Daoy (cell line): Measurements from ENCODE around the gene CLIP1. TPM values are rescaled to one million over a fixed set of nuclear protein-coding genes. Genes with fewer than 3 reads are reported as not detected.
A peak's percentile ranks its signal among the peaks of the same experiment; 100 is the strongest.
"Not testable (repeated sequence)": the region's sequence is repeated elsewhere in the genome, so short reads cannot be mapped to it uniquely, and the experiment has no call there.

ENCODE experiments used
- DNase-seq: peaks from one replicate; pipeline ENCODE4 v3.0.0-alpha.2; 2015; ENCODE audit warnings: low read depth
- total RNA-seq: library from RNA; depleted of rRNA; stranded (reverse); fragments of >200 nt; shearing (Covaris generic); gene quantifications from 2 replicates; pipeline ENCODE4 v1.2.3, GENCODE V29; 2014

Gene CLIP1
- total RNA-seq, 1 experiment from 2014 or later: 41.7 TPM

DNA sequence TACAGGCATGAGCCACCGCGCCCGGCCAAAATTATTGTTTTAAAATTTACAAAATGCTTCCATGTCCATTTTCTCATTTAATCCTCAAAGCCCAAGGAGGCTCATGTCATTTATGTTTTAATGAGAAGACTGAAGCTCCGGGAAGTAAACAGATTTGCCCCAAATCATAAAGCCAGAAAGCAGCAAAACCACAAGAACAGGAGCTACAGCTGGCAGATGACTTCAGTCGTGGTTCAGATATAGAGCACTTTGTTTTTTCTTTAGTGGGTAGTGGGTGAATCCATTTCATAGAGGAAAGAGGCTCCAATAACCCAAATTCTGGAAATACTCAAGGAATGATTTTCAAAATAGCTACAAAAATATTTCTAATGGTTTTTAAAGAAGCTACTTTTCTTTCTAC, 110.8 kb downstream of the CLIP1 start:
- DNase-seq: no peak

DNA sequence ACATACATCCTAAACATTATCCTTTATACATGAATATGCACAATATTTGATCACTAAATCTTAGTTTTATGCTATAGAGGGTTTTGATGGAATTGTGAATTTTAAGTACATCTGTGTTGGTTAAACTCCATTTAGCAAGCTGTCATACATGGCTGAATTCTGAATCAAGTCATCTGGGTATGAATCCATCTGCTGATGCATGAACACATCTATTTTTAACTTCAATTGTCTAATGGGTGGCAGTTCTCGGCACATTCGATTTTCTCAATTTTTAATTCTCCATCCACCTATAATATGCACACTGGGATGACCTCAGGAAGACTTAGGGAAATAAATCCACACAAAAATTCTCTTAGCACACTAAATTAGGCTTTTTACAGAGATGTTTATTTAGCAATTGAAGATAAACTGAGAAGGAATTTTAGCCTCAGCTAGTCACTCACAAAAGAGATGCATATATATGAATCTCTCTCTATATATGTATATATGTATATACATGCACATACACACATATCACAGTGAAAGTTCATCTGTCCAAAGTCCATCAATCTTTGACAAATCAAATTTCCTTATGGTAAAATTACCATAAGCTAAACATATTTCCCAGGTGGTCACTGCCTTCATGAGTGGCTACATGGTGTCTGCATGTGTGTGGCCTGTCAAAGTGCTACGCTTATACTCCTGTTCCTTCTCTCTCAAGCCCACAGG, 111.7 kb downstream of the CLIP1 start:
- DNase-seq: no peak

DNA sequence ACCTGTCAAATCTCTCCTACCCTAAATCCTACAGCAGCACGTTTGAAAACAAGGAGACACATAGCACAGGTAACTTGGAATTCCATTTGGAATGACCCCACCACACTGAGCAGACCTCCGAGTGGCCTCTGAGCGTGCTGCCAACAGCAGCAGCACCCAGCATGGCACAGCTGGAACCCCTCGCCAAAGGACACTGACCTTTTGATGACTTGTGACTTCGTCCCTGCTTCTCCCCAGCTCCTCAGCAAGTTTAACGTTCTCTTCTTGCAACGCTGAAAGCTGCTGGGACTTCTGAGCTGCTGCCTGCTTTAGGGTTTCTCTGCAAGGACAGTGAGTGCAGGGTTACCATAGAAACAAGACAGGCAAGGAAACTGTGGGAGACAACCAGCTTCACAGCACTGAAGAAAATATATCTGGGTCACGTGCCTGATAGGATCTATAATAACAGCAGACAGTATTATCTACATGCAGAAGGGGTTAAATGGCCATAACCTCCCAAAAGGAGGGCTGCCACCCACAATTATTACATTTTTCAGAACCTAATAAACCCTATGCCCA, 112.8 kb downstream of the CLIP1 start:
- DNase-seq: no peak

DNA sequence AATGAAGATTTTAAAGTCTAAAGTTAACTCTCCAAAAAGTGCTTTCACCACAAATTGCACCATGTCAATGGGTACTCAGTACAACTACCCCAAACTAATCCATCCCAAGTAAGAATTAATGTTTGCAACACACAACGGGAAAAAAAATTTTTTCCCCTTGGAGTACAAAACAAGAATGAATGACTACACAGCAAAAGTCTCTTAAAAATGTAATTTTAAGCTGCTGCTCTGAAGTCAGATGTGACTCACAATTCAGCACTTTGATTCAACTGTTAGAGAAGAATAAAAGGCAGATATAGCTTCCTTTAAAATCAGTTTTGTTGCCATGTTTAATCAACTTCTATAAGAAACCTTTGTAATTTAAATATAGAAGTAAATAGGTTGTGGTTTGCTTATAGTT, 113.7 kb downstream of the CLIP1 start:
- no peak for DNase-seq

DNA sequence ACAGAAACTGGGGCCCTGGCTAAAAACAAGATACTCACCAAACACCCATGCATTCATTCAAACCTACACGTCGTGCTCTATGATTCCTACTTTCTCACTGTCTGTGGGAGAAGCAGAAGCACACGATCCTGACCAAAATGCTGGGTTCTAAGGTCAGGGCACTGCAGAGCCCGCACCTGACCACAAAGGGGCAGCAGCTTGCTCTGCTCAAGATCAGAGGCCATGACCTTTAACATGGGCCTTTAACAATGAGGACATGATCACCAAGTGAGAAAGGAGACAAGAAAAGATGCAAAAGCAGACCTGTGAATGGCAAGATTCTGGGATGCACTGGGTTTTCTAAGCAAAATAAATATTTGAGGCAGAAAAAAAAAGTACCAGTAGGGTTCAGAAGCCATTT, 116.1 kb downstream of the CLIP1 start:
- DNase-seq: no peak

DNA sequence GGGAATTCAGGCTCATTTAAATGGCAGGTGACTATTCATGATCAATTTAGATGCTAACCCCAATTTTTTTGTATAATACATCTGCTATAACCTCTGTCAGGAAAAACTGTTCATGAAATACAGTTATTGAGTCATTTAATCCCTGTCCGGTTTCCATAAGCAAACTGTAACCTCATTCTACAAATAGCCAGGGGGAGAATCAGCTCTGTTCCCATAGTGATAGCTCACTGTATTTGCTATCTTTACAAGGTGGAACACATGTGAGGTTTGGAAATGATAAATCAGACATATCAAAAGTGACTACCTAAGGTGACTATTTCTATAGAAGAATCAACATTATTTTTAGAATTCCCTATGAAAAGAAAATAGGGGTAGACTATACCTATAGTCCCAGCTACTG, 117.5 kb downstream of the CLIP1 start:
- DNase-seq: no peak

DNA sequence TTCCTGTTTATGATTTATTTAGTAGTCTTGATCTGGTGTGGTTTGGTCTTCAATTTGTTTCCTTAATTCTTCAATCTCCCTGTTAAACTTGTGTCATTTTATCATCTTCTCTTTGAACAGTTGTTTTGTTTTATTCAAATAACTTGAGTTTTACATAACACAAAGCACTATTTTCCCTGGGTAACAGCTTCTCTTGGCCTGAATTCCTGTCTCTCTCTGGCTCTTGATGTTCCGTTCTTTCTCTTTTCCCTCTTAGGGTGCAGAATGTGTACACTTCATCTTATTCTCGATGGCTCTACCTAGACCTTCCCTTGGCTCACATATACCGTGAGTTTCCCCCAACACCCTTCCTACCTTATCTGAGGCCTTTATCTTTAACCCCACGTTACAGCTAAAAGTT, 119.4 kb downstream of the CLIP1 start:
- DNase-seq: no peak

DNA sequence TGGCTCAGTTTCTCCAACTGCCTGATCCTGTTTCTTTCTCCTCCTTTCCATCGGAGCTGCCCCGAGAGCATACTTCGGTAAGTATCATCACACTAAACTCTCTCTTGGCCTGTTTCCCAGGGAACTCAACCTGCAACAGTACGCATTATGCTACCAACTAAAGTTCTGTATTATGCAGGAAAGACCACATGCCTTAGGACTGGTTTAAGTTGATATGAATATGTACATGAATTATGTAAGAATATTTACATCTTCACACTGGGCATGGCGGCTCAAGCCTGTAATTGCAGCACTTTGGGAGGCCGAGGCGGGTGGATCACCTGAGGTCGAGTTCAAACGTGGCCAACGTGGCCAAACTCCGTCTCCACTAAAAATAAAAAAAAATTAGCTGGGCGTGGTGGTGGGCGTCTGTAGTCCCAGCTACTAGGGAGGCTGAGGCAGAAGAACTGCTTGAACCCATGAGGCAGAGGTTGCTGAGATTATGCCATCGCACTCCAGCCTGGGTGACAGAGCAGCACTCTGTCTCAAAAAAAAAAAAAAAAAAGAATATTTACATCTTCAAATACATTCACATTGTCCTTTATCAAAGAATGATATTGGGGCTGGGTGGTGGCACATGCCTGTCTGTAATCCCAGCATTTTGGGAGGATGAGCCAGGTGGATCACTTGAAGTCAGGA, 124.3 kb downstream of the CLIP1 start:
- no peak for DNase-seq

DNA sequence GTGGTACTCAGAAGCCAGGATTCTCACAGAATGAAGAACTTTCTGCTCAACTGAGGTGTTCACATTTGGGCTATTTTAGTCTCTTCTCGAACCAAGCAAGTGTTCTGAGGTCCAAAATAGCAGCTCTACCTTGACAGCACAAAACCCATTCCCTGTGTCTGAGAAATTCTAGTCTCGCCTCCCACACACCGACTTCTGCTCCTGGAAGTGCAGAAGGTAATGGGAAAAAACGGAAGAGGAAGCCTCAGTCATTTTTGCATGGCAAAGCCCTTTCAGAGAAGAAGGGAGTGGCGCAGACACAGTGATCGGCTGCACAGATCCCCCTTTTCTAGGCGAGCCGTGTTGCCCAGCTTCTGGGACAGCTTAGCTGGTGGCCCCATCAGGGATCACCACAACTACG, 125.0 kb downstream of the CLIP1 start:
- no peak for DNase-seq

DNA sequence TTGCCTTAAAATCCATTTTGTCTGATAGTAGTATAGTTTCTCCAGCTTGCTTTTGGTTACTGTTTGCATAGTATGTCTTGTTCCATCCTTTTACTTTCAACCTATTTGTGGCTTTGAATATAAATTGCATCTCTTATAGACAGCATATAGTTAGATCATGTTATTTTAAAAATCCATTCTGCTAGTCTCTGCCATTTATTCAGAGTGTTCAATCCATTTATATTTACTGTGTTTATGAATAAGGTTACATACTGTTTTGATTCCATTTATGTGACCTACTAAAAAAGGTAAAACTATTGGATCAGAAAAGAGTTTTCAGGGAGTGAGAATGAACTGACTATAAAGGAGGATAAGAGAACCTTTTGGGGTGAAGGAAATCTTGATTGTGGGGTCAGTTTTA, 126.6 kb downstream of the CLIP1 start:
- DNase-seq: no peak

DNA sequence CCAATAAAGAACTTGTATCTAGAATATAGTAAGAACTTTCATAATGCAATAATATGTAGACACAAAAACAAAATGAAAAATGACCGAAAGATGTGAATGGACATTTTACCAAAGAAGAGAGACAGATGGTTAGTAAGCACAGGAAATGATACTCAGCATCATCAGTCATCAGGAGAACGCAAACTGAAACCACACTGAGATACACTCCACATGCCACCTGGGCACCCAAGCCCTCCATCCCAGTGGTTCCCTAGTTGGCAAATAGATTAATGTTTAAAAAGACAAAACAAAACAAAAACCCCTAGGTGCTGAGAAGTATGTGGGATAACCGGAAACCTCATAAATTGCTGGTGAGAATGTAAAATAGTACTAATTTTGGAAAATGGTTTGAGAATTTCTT, 129.4 kb downstream of the CLIP1 start:
- no peak for DNase-seq

DNA sequence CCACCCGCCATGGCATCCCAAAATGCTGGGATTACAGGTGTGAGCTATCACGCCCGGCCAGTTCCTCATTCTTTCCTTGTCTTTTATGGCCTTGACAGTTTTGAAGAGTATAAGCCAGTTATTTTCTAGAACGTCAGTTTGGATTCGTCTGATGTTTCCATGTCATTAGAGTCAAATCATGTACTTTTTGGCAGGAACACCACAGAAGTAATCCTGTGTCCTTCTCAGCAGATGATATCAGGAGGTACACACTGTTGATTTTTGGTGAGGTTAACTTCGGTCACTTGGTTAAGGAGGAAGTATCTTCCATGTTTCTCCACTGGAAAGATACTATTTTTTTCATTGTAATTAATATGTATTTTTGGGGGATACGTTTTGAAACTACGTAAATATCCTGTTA, 131.0 kb downstream of the CLIP1 start:
- DNase-seq: no peak

DNA sequence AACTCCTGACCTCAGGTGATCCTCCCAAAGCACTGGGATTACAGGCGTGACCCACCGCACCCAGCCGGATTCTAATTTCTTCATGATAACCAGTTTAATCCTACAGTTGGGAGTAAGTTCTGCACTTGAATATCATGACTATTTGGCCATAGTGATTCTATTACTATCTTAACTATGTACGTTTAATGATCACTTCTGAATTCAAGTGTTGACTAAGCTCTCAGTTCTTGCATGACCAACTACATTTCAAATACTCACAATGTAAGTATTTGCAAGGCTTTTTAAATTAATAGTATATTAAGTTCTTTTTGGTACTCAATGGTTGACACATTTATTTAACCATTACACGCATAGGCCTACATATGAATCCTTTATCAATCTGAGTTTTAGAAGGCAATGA, 138.8 kb downstream of the CLIP1 start:
- no peak for DNase-seq

DNA sequence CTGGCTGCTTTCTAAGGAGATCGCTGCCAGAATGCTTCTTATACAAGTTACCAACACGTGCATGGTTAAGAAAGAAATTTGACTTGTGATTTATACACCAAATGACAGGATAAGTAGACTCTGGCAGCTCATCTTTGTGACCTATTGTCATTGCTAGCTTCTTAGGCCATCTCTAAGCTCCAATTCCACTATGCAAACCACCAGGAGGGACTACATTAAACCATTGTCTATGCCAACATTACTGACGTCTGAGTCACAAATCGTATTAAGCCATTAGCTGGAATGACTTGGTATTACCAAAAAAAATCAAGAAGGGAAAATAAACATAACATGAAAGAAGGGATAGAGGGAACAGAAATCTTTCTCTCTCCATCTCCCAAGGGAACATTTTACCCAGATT, 140.4 kb downstream of the CLIP1 start:
- peak; percentile 33 for DNase-seq

DNA sequence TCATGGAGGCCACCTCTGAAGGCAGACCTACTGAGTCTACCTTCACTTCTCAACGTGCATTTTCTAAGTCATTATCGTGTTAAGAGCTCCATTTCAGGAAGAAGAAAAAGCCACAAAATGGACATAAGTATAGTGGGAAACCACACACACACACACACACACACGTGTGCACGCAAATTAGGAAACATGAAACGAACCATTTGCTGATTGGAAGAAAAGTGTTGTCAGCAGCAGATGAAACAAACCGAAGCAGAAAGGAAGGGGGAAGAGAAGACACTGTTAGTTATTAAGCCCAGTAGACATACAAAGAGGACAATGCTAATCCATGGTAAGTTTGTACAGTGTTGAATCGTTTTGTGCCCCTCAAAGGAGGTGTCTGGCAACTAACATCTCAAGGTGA, 146.2 kb downstream of the CLIP1 start:
- DNase-seq: no peak

DNA sequence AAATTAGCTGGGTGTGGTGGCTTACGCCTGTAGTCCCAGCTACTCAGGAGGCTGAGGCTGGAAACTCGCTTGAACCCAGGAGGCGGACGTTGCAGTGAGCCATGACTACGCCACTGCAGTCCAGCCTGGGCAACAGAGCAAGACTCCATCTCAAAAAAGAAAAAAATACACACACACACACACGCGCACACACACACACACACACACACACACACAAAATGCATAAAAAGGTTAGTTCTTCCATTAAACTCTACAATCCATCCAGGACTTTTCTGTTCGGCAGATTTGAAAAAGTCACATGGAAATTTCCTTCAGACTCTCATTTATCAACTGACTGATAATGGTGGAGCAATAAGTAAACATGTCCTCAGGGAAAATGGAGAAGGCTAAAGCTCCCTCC, 147.0 kb downstream of the CLIP1 start:
- DNase-seq: no peak

DNA sequence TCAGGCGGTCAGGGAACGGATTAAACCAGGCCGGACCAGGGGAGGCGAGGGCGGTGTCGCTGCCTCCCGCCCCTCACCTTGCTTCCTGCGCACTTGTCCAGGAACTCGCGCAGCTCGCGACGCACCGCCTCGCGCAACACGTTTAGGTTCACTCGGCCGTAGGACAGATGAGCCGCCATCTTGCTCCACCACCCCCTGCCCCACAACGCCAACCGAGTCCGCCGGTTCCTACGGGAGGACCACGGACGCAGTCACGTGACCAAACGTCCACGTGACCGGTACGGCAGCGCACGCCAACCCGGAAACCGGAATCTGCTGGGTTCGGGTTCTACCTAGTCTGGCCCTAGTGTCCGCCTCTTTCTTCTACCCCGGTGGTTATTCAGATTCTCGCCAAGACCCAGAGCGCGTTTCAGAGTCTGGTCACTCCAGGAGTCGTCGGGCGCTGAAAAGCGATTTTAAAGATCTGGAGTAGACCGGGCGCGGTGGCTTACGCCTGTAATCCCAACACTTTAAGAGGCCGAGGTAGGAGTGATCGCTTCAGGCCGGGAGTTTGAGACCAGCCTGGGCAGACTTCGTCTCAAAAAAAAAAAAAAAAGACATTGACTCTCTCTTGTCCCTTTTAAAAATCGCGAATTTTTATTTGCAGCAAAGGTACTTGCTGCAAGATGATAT, 156.1 kb downstream of the CLIP1 start, which contains the start of gene VPS33A:
VPS33A (minus strand) TSS at position 265 of the 672 bp plus-strand sequence; CDS start at position 179, 86 bp downstream.
- peak; percentile 99 for DNase-seq

DNA sequence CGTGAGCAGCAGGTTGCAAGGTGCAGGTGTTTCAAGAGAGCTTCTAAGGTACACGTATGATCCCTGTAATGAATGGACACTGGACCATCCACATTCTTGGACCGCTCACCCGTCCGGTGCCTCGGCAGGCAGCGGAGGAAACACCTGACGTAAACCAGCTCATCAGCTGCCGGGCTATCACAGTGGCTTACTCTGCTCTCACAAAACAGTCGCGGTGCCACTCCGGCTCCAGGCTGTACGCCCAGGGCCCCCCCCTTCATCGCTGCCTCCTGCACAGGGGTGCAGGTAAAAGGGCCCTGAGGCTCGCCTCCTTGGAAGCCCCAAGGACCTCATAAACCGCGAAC, 156.6 kb downstream of the CLIP1 start:
- DNase-seq: no peak

DNA sequence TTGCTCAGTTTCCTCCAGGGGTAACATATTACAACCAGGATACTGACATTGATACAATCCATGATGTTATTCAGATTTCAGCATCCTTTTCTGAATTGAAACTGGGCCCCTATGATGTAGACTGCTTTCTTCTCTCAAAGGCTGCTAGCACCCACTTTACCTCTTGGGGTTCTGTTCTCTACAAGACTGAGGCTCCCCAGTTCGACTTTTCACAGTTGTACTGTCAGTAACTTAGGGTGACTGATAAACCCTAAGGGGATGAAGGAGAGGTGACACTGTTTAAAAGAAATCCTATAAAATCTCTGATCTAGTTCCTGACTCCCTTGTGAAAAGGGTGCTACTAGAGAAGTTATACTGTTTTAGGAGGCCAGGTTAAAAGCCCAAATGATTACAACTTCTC, 157.0 kb downstream of the CLIP1 start:
- DNase-seq: no peak

DNA sequence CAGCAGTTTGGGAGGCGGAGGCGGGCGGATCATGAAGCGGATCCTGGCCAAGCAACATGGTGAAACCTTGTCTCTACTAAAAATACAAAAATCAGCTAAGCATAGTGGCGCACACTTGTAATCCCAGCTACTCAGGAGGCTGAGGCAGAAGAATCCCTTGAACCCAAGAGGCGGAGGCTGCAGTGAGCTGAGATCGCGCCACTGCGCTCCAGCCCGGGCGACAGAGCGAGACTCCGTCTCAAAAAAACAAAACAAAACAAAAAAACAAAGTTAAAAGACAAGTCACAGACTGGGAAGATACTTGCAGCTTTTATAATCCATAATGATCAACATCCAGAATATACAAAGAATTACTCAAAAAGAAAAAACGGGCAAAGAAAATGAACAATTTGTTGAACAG, 161.7 kb downstream of the CLIP1 start:
- DNase-seq: not testable (repeated sequence)

DNA sequence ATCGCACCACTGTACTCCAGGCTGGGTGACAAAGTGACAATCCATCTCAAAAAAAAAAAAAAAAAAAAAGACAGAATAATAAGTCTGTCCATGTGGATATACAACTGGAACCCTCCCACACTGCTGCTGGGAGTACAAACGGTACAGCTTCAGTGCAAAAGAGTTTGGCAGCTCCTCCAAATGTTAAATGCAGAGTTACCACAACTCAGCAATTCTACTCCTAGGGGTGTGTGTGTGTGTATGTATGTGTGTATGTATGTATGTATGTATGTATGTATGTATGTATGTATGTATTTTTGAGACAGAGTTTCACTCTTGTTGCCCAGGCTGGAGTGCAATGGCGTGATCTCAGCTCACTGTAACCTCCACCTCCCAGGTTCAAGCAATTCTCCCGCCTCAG, 163.5 kb downstream of the CLIP1 start:
- DNase-seq: not testable (repeated sequence)

DNA sequence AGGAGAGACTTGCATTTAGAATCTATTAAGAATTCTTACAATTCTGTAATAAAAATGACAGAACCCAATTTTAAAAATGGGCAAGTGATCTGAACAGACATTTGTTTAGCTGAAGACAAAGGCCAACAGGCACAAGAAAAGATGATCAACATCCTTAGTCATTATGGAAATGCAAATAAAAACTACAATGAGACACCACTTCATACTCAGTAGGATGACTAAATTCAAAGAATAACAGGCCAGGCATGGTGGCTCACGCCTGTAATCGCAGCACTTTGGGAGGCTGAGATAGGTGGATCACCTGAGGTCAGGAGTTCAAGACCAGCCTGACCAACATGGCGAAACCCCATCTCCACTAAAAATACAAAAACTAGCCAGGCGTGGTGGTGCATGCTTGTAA, 164.0 kb downstream of the CLIP1 start:
- not testable (repeated sequence) for DNase-seq

DNA sequence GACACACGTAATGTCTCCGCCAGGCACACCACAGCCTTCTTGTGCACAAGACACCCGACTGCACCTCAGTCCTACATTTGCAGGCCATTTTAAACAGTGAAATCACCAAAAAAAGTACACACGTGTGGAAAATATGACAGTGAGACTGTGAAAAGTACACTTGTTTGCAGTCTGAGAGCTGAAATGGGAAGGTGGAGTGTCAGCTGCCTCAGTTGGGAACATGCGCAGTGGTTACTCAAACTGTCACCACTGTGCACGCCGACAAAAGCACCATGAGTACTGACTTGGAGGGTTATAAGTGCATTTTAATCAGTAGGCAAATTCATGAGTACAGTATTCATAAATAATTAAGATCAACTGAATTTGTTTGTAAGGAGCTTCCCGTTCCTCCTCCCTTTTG, 171.9 kb downstream of the CLIP1 start:
- no peak for DNase-seq
